ENCODE results near the gene LSM4. TPM values are rescaled to one million over a fixed set of nuclear protein-coding genes. Genes with fewer than 3 reads are reported as not detected.

The LSM4 gene
- total and polyA plus RNA-seq, 10 of the 15 experiments (the other 5 are each of a cell fraction or from before 2014, with no cell fraction given), result 12.6 to 652 (median 217) TPM

DNA sequence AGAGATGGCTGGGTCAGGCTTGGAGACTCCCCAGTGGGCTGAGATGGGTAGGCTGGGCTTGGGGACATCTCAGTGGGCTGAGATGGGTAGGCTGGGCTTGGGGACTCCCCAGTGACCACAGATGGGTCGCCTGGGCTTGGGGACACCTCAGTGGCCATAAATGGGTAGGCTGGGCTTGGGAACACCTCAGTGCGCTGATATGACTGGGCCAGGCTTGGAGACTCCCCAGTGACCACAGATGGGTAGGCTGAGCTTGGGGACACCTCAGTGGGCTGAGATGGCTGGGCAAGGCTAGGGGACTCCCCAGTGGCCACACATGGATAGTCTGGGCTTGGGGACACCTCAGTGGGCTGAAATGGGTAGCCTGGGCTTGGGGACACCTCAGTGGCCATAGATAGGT, 61.4 kb downstream of the LSM4 start:
- no peak overlapping the region for H3K4me3 ChIP-seq
- no peak overlapping the region for H3K9ac ChIP-seq (ENCODE audit: control insufficient read depth, insufficient read depth, low read length)
- no peaks in the 10 kb centered on the region for H3K36me3 ChIP-seq (ENCODE audit: control insufficient read depth in 2 of 2, insufficient read depth in 2 of 2, low read length in 1 of 2)
- DNase-seq (ENCODE audit: low read depth, low spot score) (no peak), FAIRE-seq (no peak), ATAC-seq (no peak)
- no peaks in the 10 kb centered on the region for H3K9me3 ChIP-seq (replicated peaks; ENCODE audit: control insufficient read depth, insufficient read depth, low read length)
- in situ Hi-C loops (cut with MboI), result no loop called here
- ChIA-PET POLR2A (interaction anchor here (0.9 kb wide), 1 partner anchor 15 kb away, joined by 3 read pairs; no protein-coding TSS in a partner anchor), RAD21 (ENCODE audit: unreplicated experiment) (no interaction called here), CTCF (interaction anchor here (0.9 to 3.0 kb wide), 4 partner anchors 9 to 18 kb away, joined by 3 to 13 read pairs (median 4); no protein-coding TSS in a partner anchor), SMC1A (ENCODE audit: uncharacterized antibody, unreplicated experiment) (interaction anchor here (0.9 to 1.2 kb wide), 2 partner anchors 9 to 67 kb away, joined by 3 to 4 read pairs; no protein-coding TSS in a partner anchor)
- BruUV-seq (replicated peaks), result no TSS peak
- H3K27ac ChIP-seq (ENCODE audit: control insufficient read depth, insufficient read depth), result no peak overlapping the region
- H2AFZ ChIP-seq (ENCODE audit: control insufficient read depth, low read depth, low read length), result no peak overlapping the region
- intact Hi-C loops (cut with micrococcal nuclease; ENCODE audit: unreplicated experiment), result no loop called here
- 54% methylated on average over 2 of the region's 2 CpGs for WGBS (ENCODE audit: insufficient coverage, insufficient replicate concordance, low lambda C conversion rate, missing lambda C conversion rate)
- H3K4me1 ChIP-seq (ENCODE audit: control insufficient read depth, insufficient read depth, low read length), result no peaks in the 10 kb centered on the region
- H3K27me3 ChIP-seq (replicated peaks in 1 of 2; ENCODE audit: control insufficient read depth in 2 of 2, insufficient read depth in 2 of 2, low read length in 1 of 2), result no peaks in the 10 kb centered on the region
- TF ChIP-seq, protein P1, sequence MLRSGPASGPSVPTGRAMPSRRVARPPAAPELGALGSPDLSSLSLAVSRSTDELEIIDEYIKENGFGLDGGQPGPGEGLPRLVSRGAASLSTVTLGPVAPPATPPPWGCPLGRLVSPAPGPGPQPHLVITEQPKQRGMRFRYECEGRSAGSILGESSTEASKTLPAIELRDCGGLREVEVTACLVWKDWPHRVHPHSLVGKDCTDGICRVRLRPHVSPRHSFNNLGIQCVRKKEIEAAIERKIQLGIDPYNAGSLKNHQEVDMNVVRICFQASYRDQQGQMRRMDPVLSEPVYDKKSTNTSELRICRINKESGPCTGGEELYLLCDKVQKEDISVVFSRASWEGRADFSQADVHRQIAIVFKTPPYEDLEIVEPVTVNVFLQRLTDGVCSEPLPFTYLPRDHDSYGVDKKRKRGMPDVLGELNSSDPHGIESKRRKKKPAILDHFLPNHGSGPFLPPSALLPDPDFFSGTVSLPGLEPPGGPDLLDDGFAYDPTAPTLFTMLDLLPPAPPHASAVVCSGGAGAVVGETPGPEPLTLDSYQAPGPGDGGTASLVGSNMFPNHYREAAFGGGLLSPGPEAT (IDR thresholded peaks at IDR 0.05; ENCODE audit: low read depth), result no peak
- TF ChIP-seq BRCA1 (IDR thresholded peaks at IDR 0.05; ENCODE audit: low read depth, low read length), result no peak
- no peak for TF ChIP-seq STAT1 (conservative IDR thresholded peaks at IDR 0.05)
- TF ChIP-seq, protein P2, sequence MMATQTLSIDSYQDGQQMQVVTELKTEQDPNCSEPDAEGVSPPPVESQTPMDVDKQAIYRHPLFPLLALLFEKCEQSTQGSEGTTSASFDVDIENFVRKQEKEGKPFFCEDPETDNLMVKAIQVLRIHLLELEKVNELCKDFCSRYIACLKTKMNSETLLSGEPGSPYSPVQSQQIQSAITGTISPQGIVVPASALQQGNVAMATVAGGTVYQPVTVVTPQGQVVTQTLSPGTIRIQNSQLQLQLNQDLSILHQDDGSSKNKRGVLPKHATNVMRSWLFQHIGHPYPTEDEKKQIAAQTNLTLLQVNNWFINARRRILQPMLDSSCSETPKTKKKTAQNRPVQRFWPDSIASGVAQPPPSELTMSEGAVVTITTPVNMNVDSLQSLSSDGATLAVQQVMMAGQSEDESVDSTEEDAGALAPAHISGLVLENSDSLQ (IDR thresholded peaks at IDR 0.05), result no peak
- H3K79me2 ChIP-seq (ENCODE audit: control insufficient read depth, insufficient read depth, low read length), result no peaks in the 10 kb centered on the region
- no peak overlapping the region for H3K4me2 ChIP-seq (ENCODE audit: control insufficient read depth, insufficient read depth)
- H4K20me1 ChIP-seq (ENCODE audit: control insufficient read depth, insufficient read depth), result no peaks in the 10 kb centered on the region

DNA sequence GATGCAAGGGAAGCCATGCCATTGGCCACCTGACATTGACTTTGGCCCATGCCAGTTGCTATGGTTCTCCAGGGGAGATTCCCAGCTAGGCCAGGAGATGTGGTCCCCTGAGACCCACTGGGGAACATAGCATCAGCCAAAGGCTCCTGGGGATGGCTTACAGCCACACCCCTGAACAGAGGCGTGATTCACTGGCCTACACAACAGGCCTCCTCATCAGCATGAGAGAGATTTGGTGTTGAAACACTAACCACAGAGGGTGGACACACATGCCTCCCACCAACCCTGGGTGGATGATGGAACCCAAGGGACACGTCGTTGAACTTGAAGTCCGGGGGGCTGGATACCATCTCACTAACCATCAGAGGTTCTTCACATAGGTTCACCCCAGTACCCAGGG, 63.0 kb downstream of the LSM4 start:
- no peak overlapping the region for H3K4me3 ChIP-seq
- DNase-seq (ENCODE audit: low read depth, low spot score) (no peak), FAIRE-seq (no peak), ATAC-seq (no peak)
- no peak overlapping the region for H3K27ac ChIP-seq (ENCODE audit: control insufficient read depth, insufficient read depth)
- no peak overlapping the region for H2AFZ ChIP-seq (ENCODE audit: control insufficient read depth, low read depth, low read length)
- H3K4me2 ChIP-seq (ENCODE audit: control insufficient read depth, insufficient read depth), result no peak overlapping the region
- intact Hi-C loops (cut with micrococcal nuclease; ENCODE audit: unreplicated experiment) (no loop called here), in situ Hi-C loops (cut with MboI) (no loop called here)
- H3K9ac ChIP-seq (ENCODE audit: control insufficient read depth, insufficient read depth, low read length), result no peak overlapping the region
- no TSS peak for BruUV-seq (replicated peaks)
- ChIA-PET CTCF (interaction anchor here (1.2 to 1.3 kb wide), 3 partner anchors 19 to 64 kb away, joined by 3 to 5 read pairs (median 4); no protein-coding TSS in a partner anchor), SMC1A (ENCODE audit: uncharacterized antibody, unreplicated experiment) (no interaction called here), POLR2A (no interaction called here), RAD21 (ENCODE audit: unreplicated experiment) (no interaction called here)
- no peaks in the 10 kb centered on the region for H3K36me3 ChIP-seq (ENCODE audit: control insufficient read depth in 2 of 2, insufficient read depth in 2 of 2, low read length in 1 of 2)
- H3K27me3 ChIP-seq (replicated peaks in 1 of 2; ENCODE audit: control insufficient read depth in 2 of 2, insufficient read depth in 2 of 2, low read length in 1 of 2), result no peaks in the 10 kb centered on the region
- TF ChIP-seq NFYB (IDR thresholded peaks at IDR 0.05; ENCODE audit: insufficient read depth, low read depth, low read length), result no peak
- no peaks in the 10 kb centered on the region for H3K4me1 ChIP-seq (ENCODE audit: control insufficient read depth, insufficient read depth, low read length)
- H3K79me2 ChIP-seq (ENCODE audit: control insufficient read depth, insufficient read depth, low read length), result no peaks in the 10 kb centered on the region
- no peaks in the 10 kb centered on the region for H4K20me1 ChIP-seq (ENCODE audit: control insufficient read depth, insufficient read depth)
- WGBS (ENCODE audit: insufficient coverage, insufficient replicate concordance, low lambda C conversion rate, missing lambda C conversion rate), result 63% methylated on average over 4 of the region's 4 CpGs
- no peaks in the 10 kb centered on the region for H3K9me3 ChIP-seq (replicated peaks; ENCODE audit: control insufficient read depth, insufficient read depth, low read length)
